HG03558 (cell line): Measurements from ENCODE around the gene HEG1.
"Not testable (repeated sequence)": the region's sequence is repeated elsewhere in the genome, so short reads cannot be mapped to it uniquely, and the experiment has no call there.

Experiments used
- ATAC-seq: cut with Tn5 transposase; IDR thresholded peaks from one replicate; pipeline ENCODE4 v1.9.1; 2021; ENCODE audit warnings: moderate number of reproducible peaks; ENCODE audit not compliant: unreplicated experiment; ENCODE audit errors: extremely low read depth

Gene HEG1

DNA sequence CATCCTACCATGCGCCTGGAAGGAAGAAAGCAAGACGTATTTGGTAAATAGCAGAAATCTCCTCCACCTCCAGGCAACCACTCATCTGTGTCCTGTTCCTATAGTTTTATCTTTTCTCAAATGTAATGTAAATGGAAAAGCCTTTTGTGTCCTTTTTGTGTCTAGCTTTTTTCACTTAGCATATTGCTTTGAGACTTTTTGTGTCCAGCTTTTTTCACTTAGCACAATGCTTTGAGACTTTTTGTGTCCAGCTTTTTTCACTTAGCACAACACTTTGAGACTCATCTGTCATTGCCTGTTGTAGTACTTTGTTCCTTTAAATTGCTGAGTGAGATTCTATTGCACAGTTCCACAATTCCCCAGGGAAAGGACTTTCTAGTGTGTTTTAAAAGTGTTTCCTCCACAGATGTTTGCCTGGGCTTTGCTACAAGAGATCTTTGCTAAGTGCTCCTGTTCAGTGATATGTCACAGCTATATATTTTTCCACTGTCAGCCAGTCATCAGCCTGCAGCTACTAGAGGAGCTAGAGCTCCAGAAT, 93.3 kb downstream of the HEG1 start:
- ATAC-seq, result no peak

DNA sequence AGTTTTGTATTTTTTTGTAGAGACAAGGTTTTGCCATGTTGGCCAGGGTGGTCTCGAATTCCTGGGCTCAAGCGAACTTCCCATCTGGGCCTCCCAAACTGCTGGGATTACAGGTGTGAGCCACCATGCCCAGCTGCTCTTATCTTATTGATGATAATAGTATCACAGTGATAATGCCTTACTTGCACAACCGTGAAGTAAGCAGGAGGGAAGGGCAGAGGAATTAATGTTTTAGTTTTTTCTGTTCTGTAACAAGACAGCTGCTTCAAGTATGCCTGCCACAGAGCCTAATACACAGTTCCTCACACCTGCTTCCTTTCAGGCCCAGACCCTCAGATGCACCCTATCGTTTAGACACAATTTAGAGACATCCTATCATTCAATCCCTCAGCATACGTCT, 95.1 kb downstream of the HEG1 start:
- ATAC-seq, result no peak

DNA sequence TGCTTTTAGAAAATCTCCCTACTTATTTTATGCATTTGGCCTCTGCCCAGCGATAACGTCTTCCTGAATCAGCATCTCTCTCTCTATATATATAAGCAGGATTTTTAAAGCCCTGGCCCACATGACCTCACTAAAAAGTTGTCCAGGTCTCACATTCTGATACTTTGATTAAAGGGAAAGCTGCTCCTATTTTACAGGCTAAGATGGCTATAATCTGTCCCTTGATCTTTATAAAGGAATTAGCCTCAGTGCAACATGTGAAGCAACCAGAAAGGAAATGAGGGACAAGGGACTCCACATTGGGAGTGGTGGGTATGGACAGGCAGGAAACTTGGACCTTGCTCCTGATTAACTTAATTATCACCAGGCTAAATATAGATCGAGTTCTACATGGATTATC, 95.7 kb downstream of the HEG1 start:
- ATAC-seq, result no peak

DNA sequence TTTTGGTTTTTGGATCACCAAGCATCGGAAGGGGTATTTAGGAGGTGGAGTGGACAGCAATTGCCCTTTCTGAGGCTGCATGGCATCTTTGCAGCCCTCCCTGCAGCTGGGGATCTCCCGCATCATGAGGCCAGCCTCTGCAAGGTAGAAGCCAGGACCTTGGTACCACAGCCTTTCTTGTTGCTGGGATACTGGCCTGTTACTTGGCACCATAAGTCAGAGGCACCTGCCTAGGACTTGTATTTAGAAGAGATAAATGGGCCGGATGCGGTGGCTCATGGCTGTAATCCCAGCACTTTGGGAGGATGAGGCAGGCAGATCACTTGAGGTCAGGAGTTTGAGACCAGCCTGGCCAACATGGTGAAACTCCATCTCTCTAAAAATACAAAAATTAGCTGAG, 97.8 kb downstream of the HEG1 start:
- ATAC-seq, result not testable (repeated sequence)

DNA sequence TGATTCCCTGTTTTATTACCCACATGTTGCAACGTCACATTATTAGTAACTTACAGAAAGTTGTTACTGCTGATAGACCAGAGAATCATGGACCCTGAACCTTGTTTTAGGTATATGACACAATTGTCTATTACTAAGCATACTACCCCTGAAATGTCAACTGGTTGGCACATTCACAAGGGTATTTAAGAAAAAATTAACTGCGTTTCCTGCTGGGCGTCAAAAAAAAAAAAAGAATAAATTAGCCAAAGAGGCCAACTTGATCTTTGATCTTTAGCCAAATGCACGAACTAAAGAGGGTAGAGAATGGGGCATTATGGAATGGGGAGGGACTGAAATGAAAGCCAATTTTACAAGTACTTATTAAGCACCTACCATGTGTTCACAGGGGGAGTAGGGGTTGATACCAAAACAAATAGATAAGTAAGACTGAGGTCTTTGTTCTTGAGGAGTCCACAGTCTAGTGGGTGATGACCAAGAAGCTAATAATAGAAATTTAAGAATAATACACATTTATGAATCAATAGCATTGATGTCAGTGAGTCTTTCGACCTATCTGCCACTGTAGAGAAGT, 103.4 kb downstream of the HEG1 start:
- ATAC-seq, result no peak

DNA sequence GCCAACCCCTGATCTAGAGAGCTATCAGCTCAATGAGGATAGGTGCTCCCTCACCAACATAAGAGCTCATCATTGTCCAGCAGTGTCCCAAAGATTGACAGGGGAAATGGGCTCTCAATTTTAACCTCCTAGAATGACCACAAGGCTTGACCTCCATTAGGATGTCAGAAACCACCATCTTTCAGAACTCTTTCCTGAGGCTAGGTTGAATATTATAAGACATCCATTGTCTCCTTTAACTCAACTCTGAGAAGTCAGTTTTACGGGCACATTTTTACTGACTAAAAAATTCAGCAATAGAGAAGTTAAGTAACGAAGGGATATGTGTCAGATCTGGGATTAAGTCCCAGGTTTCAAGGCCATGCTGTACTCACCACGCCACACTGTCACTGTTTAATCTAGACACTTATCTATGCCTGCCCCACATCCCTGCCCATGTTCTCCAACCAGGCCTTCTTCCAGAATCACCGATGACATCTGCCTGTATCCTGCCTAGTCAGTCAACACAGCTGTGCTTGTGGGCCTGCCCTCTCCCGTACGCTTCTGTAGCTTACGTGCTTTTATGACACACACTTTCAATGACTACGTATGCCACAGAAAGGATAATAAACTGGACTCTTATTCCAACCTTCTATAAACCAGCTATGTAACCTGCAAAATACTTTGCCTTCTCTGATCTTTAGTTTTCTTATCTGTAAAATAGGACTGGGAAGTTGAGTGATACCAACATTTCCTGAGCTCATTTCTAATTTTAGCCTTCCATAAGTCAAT, 104.1 kb downstream of the HEG1 start:
- ATAC-seq, result no peak

DNA sequence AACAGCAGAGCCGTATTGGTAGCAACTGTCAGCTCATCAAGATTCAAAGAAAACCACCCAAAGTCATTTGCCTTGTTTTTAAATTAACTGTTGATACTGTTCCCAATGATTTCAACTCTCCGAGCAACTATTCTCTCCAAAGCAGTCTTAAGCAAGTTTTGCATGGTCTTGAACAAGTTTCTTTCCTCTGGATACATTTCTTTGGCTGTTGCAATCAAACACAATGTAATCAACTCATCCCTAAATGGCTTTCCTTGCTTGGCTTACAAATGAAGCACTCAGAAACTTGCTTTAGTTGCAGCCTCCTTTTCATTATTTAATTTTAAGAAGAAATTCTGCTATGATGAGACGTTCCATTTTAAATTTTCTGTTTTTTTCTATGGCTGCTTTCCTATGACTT, 105.8 kb downstream of the HEG1 start:
- ATAC-seq, result no peak

DNA sequence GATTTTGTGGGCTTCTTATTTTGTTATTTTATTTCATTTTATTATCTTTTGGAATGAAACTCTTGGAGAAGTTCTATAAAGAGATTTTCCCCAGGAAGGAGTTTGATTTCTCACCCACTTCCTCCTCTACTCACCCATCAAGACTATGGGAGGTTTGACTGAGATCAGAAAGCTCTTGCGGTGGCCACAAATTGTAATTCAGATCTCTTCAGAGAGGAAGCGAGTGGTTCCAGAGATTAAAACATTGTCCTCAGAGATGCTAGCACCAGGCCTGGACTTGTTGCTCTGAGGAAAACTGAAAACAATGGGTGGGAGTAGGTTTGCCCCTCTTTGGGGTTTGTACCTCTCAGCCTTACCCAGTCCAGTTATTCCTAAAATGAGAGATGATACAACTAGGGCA, 113.2 kb downstream of the HEG1 start:
- ATAC-seq, result no peak

DNA sequence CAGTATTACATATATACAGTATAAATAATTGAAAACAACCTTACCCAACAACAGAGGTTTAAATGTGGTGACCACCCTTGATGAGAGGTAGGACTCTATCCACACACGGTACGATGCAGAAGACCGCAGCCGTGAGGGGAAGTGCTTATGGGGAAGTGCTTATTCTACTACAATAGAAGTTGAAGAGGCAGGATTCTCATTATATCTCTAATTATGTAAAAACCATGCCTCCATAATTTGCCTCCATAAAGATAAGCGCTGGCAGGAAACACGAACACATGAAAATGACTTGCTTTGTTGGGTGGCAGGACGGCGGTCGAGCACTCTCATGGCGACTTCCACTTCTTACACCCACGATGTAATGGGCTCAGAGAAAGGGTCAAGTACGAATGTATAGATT, 114.0 kb downstream of the HEG1 start:
- no peak for ATAC-seq

DNA sequence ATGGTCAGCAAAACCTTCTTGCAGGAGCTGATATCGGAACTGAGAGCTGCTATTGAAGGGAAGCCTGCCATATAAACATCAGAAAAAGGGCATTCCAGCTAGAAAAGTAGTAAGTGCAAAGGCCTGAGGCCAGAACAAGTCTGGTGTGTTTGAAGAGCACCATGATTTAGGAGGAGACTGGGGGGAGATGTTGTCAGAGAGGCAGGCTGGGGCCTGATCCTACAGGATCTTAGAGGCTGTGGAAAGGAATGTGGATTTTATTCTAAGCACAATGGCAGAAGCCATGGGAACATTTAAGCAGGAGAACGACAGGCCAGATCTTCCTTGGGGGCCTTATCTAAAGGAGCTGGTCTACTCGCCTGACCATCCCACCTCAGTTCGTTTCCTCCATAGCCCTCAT, 116.1 kb downstream of the HEG1 start:
- ATAC-seq, result no peak

DNA sequence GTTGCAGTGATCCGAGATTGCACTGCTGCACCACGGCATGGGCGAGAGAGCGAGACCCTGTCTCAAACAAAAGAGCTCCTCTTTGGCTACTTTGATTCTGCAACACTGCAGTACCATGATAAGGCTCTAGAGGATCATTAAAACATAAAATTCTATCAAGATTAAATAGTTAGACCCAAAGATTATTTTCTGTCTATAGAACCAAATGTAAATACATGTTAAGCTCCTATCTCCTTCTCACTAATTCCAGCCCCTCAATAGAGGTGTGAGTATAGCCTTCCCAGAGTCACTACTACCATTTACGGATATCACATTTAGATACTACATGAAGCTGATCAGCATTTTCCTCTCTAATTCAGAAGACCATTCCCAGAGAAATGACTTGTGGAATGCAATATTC, 116.9 kb downstream of the HEG1 start:
- no peak for ATAC-seq

DNA sequence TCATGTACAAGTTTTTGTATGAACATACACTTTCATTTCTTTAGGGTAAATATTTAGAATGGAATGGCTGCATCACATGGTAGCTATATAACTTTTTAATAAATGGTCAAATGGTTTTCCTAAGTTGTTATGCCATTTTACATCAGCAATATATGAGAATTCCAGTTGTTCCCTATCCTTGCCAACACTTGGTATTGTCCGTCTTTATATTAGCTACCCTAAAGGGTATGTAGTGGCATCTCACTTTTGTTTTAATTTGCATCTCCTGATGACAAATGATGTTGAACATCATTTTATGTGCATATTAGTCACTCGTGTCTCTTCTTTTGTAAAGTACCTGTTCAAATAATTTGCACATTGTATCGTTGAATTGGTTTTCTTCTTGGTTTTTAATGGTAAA, 118.7 kb downstream of the HEG1 start:
- no peak for ATAC-seq

DNA sequence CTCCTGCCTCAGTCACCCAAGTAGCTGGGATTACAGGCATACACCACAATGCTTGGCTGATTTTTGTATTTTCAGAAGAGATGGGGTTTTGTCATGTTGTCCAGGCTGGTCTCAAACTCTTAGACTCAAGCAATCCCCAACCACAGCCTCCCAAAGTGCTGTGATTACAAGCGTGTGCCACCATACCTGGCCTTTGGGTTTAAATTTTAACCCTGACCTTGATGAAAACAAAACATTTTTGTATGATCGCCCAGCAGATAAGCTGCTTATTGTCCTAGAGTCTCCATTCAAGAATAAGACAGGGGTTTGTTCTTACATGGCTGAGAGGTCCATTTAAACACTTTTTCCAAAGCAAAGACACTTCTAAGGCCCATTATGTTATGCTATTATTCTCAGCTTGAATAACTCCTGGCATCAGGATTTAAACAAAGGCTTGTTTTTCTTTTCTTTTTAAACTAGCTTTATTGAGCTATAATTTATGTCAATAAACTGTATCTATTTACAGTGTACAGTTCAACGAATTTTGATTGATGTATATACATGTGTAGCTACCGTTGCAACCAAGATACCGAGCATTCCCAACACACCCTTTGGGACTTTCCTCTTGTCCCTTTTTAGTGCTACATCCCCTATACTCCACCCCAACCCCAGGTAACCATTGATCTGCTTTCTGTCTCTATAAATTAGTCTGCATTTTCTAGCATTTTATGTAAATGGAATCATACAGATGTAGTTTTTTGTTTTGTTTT, 119.8 kb downstream of the HEG1 start:
- ATAC-seq, result no peak

DNA sequence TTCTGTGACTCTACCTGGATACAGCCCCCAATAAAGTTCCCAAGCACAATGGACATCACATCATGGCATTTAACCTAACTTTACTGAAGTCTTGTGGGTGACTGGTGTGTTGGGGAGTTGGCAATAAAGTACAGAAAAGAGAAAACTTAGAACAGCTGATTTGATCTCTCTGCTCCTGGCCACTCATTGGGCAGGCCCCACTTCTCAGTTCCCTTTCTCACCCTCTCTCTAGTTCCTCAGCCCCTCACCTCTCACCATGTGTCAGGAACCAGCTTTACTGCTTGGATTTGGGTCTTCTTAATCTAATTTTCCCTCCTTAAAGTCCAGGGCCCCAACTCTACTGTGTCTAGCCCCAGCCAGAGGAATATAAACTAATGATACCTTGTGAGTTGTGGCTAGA, 120.5 kb downstream of the HEG1 start:
- no peak for ATAC-seq

DNA sequence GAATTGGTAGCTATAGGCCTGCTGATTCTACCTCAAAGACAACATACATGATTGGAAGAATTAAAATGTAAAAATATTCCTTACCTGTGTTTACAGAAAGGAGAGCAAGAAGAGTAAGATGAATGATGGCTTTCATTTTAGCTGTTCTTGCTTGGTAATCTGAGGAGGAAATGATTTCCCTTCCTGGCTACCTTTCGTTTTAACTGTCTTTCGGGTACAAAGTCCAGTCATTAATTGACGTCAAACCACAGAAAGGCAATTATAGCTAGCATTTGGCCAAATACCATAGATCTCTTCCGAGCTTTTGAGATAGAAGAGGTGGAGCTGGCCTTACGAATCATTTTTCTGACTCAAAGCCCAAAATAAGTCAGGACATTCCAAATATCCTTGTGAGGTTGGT, 121.2 kb downstream of the HEG1 start, which contains the start of gene MUC13:
TSS of gene MUC13 (minus strand) at position 175 of the 400 bp plus-strand sequence. CDS start at position 136, 39 bp downstream.
- no peak for ATAC-seq

DNA sequence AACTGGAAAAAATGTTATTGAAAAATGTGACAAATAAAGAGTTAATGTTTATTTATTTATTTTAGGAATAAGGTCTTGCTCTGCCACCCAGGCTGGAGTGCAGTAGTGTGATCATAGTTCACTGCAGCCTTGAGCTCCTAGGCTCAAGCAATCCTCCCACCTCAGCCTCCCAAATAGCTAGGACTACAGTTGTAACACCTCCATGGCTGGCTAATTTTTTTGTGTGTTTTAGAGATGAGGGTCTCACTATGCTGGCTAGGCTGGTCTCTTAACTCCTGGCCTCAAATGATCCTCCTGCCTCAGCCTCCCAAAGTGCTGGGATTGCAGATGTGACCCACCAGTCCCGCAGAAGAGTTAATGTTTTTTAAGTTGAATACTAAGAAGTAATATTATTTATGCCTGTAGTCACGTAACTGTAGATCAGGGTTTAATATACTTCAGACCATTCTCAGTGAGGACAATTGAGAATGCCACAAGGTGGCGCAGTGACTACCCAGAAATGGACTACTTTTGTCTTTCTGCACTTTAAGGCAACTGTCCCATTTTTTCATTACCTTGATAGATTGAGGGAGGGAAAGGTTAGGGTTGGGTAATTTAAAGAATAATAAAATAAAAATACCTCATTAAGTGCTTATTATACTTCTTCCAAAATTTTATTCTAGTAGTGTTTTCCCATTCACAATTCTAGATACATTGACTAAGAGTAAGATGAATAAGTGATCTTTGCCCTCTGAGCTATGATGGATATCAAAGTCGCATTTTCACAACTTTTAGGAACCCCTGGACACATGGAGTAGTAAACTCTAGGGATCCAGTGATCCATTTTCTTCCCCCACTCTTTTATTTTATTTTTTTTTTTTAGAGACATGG, 127.2 kb downstream of the HEG1 start:
- ATAC-seq, result no peak

DNA sequence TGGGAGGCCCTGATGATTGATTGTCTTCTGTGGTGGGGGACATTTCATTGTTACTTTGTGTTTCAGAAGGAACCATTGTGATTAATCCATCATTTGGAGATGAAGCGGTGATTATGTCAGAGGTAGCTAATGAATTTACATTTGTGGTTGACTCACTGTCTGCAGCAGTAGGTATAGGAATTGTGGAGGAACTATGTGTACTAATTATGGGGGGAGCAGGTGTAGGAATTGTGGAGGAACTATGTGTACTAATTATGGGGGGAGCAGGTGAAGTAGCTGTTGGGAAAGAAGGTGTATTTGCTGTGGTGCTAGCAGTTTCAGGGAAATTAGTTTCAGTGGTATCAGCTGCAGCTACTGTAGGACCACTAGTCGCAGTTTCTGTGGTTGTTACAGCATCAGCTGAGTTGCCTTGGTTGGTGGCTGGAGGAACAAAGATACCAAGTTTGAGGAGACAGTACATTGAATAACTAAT, 128.2 kb downstream of the HEG1 start:
- no peak for ATAC-seq

DNA sequence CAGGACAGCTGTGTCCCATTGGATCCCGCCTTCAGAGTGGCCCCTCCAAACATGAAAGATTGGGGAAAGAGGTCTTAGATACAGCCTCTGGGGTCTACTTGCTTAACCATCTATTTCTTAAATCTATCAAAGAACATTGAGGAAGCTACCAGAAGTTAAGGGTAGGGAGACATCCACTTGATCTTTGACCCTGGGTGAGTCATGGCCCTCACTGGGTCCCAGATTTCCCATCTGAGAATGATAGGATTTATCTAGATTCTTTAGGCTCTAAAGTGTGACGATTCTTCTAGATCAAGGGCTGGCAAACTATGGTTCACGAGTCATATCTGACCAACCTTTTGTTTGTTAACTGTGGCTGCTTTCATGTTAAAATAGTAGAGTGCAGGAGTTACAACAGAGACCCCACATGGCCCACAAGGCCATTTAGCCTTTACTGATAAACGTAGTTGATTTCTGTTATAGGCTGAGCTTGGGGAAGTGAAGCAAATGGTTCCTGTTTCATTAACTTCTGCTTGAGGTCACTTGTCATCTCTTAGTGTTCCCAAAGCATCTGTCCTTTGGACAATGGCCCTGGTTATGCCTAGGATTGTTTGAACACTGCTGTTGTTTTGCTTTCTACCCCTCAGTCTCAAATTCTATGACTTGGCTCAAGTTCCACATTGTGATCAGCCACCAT, 129.2 kb downstream of the HEG1 start:
- ATAC-seq, result no peak

DNA sequence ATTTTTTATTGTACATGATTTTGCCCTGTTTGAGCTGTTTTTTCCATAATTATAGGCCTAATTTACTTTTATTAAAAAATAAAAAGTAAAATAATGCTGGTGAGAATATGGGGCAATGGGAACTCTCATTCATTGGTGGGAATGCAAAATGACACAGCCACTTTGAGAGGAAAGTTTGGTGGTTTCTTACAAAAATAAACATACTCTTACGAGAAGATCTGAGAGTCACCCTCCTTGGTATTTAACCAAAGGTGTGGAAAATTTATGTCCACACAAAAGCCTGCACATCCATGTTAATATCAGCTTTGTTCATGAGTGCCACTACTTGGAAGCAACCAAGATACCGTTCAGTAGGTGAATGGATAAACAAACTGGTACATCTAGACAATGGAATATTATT, 131.1 kb downstream of the HEG1 start:
- ATAC-seq, result no peak

DNA sequence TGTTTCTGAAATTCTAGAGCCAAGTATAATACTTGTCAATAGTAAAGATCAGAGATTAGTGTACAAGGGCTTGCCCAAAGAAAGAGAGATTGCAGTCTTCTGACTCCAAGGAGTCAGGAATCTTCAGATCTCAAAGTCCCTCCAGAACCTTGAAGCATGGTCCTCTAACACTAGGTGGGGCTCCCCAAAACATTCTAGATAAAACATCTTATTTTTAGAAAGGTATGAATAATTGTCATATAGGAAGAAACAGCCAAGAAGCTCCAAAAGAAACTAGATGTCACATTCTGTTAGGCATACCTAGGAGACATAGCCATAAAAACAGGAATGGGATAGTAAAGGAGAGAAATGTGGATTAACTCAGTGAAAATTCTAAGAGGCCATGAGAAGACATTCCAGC, 132.0 kb downstream of the HEG1 start:
- ATAC-seq, result no peak
